Upper lobe of left lung (tissue), 4 donors: ENCODE measurements around the gene PIH1D1.

Experiments
- CTCF ChIP-seq, 6 experiments: fragments of 450-650 bp in 4 of 6; fragments of 200-600 bp in 2 of 6; sonication (generic) in 2 of 6; IDR thresholded peaks; one replicate each; pipeline ENCODE4 v1.5.1; 2016 to 2019; ENCODE audit warnings: antibody characterized with exemption in 6 of 6
- POLR2A ChIP-seq, 4 donors: fragments of 450-650 bp; IDR thresholded peaks; one replicate each; pipeline ENCODE4 v1.5.1; 2016 to 2017; ENCODE audit warnings: antibody characterized with exemption in 4 of 4, mild to moderate bottlenecking in 2 of 4

DNA sequence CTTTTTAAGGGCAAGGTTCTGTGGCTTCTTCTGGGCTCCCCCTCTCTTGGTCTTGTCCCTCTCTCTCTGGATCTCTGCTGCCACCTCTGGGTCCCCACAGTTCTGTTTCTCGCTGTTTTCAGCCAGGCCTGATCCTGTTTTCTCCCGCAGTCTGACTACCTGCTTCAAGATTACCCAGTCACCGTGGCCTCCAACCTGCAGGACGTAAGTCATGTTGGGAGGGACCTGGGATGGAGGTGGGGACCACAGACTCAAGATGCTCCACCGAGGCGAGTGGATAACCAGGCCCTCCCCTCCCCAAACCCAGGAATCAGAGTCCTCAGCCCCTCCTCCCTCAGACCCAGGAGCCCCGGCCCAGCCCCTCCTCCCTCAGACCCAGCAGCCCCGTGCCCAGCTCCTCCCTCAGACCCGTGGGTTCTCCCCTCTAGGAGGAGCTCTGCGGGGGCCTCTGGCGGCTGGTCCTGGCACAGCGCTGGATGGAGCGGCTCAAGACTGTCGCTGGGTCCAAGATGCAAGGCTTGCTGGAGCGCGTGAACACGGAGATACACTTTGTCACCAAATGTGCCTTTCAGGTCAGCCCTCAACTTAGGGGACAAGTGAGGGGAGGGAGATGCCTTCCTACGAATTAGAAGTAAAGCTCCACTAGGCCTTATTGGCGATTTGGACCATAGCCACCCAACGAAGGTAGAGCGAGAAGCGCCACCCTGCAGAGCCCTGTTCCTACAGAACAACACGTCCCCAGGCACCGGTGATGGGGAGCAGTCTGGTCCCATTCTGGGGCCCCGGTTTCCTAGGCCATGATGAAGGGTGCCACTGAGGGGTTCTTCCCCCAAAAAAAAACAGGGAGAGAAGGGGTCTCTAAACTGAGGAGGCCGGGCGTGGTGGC, 24.6 kb upstream of the PIH1D1 start:
- TF ChIP-seq CTCF (IDR thresholded peaks at IDR 0.05) = peak in 4 of 6 experiments; percentile 19 to 44 (median 26)
- no peak for TF ChIP-seq POLR2A (IDR thresholded peaks at IDR 0.05)
